H1 (cell line): ENCODE measurements around the gene DYRK1A. TPM values are rescaled to one million over a fixed set of nuclear protein-coding genes. Genes with fewer than 3 reads are reported as not detected.

Experiments
- CTCF ChIA-PET: fragments of 300-600 bp; sonication (Branson Sonifier 250); formaldehyde crosslinking; loops from one replicate; lab custom pipeline; 2021; ENCODE audit not compliant: partially characterized antibody; lab: Charles Lee
- POLR2A ChIA-PET: fragments of 300-600 bp; sonication (Branson Sonifier 250); formaldehyde crosslinking; loops from one replicate; lab custom pipeline; 2021; ENCODE audit warnings: inconsistent platforms; ENCODE audit not compliant: partially characterized antibody; lab: Charles Lee
- DNase-seq, 2 experiments: peaks; one replicate each; pipeline versions ENCODE4 v3.0.0 to v3.0.0-alpha.2; 2010 to 2022; ENCODE audit warnings: low spot score in 2 of 2, low read depth in 1 of 2, mixed read lengths in 1 of 2
- FAIRE-seq: peaks from 2 replicates; lab custom pipeline; 2011; peaks lifted over from hg19 to GRCh38; lab: Jason Lieb, UNC
- H2AFZ ChIP-seq: 2 replicates; pipeline ENCODE4 v1.8.1; 2012; ENCODE audit warnings: low read length, inconsistent platforms
- H2AK5ac ChIP-seq: 2 replicates; pipeline ENCODE4 v1.6.1; 2013; ENCODE audit warnings: low read depth, low read length
- H2BK120ac ChIP-seq: replicated peaks from 2 replicates; pipeline ENCODE3; 2013; ENCODE audit warnings: low read depth, low read length, inconsistent platforms
- H2BK12ac ChIP-seq: 2 replicates; pipeline ENCODE4 v1.6.1; 2013; ENCODE audit warnings: low read depth, low read length
- H2BK15ac ChIP-seq: 2 replicates; pipeline ENCODE4 v1.6.1; 2013; ENCODE audit warnings: low read length
- H2BK20ac ChIP-seq: 2 replicates; pipeline ENCODE4 v1.6.1; 2013; ENCODE audit warnings: low read length
- H2BK5ac ChIP-seq: 2 replicates; pipeline ENCODE4 v1.6.1; 2013; ENCODE audit warnings: low read depth, low read length
- H3K14ac ChIP-seq: 2 replicates; pipeline ENCODE4 v1.6.1; 2013; ENCODE audit warnings: inconsistent platforms; ENCODE audit not compliant: insufficient read length
- H3K18ac ChIP-seq: 2 replicates; pipeline ENCODE4 v1.6.1; 2013; ENCODE audit warnings: low read length; ENCODE audit errors: extremely low read depth
- H3K23ac ChIP-seq: 2 replicates; pipeline ENCODE4 v1.6.1; 2013; ENCODE audit warnings: inconsistent platforms; ENCODE audit not compliant: insufficient read length
- H3K23me2 ChIP-seq: 2 replicates; pipeline ENCODE4 v1.6.1; 2013; ENCODE audit warnings: low read depth, low read length
- H3K27ac ChIP-seq: 2 replicates; pipeline ENCODE4 v1.6.1; 2011; ENCODE audit warnings: low read depth, low read length, inconsistent platforms
- H3K27me3 ChIP-seq, 4 experiments: replicated peaks in 1 of 4; 1 replicate in 1 of 4; 2 replicates in 3 of 4; pipeline versions ENCODE4 v1.6.1 to v1.8.1; 2011 to 2013; ENCODE audit warnings: low read length in 3 of 4, mild to moderate bottlenecking in 3 of 4, inconsistent platforms in 2 of 4, mixed read lengths in 2 of 4, moderate library complexity in 1 of 4; ENCODE audit not compliant: control insufficient read depth in 3 of 4, insufficient read depth in 3 of 4; ENCODE audit errors: extremely low read depth in 1 of 4
- H3K36me3 ChIP-seq, 4 experiments: 2 replicates each; pipeline versions ENCODE4 v1.6.1 to v1.8.1; 2011 to 2013; ENCODE audit warnings: mild to moderate bottlenecking in 4 of 4, low read length in 3 of 4, moderate library complexity in 2 of 4, control low read depth in 1 of 4, inconsistent platforms in 1 of 4; ENCODE audit not compliant: insufficient read depth in 4 of 4, control insufficient read depth in 2 of 4
- H3K4ac ChIP-seq: replicated peaks from 2 replicates; pipeline ENCODE3; 2013; ENCODE audit warnings: low read length, low read depth, mixed read lengths, inconsistent platforms; ENCODE audit not compliant: insufficient read length
- H3K4me1 ChIP-seq, 4 experiments: replicated peaks in 1 of 4; 1 replicate in 1 of 4; 2 replicates in 3 of 4; pipeline versions ENCODE4 v1.6.1 to v1.8.1; 2011 to 2013; ENCODE audit warnings: low read length in 3 of 4, inconsistent platforms in 2 of 4, mixed read lengths in 1 of 4; ENCODE audit not compliant: insufficient read depth in 4 of 4, control insufficient read depth in 3 of 4
- H3K4me2 ChIP-seq, 2 experiments: 2 replicates each; pipeline versions ENCODE4 v1.6.1 to v1.8.1; 2011 to 2013; ENCODE audit warnings: low read depth in 2 of 2, low read length in 2 of 2, control low read depth in 1 of 2, inconsistent platforms in 1 of 2, mild to moderate bottlenecking in 1 of 2; ENCODE audit not compliant: insufficient read depth in 1 of 2
- H3K4me3 ChIP-seq, 4 experiments: fragments of 200-600, 300-600 bp in 1 of 4; sonication (generic), shearing (Covaris generic), sonication (Bioruptor Twin) in 1 of 4; 2 replicates each; pipeline versions ENCODE4 v1.5.1 to v1.8.1; 2011 to 2016; ENCODE audit warnings: low read length in 4 of 4, low read depth in 3 of 4, control low read depth in 2 of 4, inconsistent platforms in 2 of 4, mild to moderate bottlenecking in 2 of 4, mixed read lengths in 1 of 4, moderate library complexity in 1 of 4; ENCODE audit not compliant: insufficient read depth in 2 of 4; ENCODE audit errors: extremely low read depth in 1 of 4
- H3K56ac ChIP-seq: replicated peaks from 2 replicates; pipeline ENCODE3; 2013; ENCODE audit warnings: low read depth, mild to moderate bottlenecking, mixed read lengths, low read length, inconsistent platforms; ENCODE audit not compliant: insufficient read length
- H3K79me1 ChIP-seq: 2 replicates; pipeline ENCODE4 v1.6.1; 2013; ENCODE audit warnings: low read depth, low read length, control low read depth
- H3K79me2 ChIP-seq, 2 experiments: 2 replicates each; pipeline versions ENCODE4 v1.6.1 to v1.8.1; 2012 to 2013; ENCODE audit warnings: low read length in 2 of 2, mild to moderate bottlenecking in 2 of 2, inconsistent platforms in 1 of 2; ENCODE audit not compliant: insufficient read depth in 2 of 2, control insufficient read depth in 1 of 2
- H3K9ac ChIP-seq, 4 experiments: replicated peaks in 1 of 4; 1 replicate in 1 of 4; 2 replicates in 3 of 4; pipeline versions ENCODE4 v1.6.1 to v1.8.1; 2011 to 2013; ENCODE audit warnings: low read depth in 3 of 4, low read length in 3 of 4, control low read depth in 2 of 4, mild to moderate bottlenecking in 2 of 4, moderate library complexity in 2 of 4, inconsistent platforms in 1 of 4; ENCODE audit errors: extremely low read depth in 1 of 4
- H3K9me3 ChIP-seq, 2 experiments: 2 replicates each; pipeline versions ENCODE4 v1.6.1 to v1.8.1; 2012 to 2013; ENCODE audit warnings: mild to moderate bottlenecking in 2 of 2, moderate library complexity in 2 of 2, control low read depth in 1 of 2, inconsistent platforms in 1 of 2, low read depth in 1 of 2, low read length in 1 of 2, mixed read lengths in 1 of 2; ENCODE audit not compliant: insufficient read depth in 2 of 2
- H4K20me1 ChIP-seq, 2 experiments: replicated peaks in 1 of 2; 2 replicates each; pipeline versions ENCODE3 to v1.8.1; 2011 to 2013; ENCODE audit warnings: inconsistent platforms in 2 of 2, low read length in 2 of 2, mild to moderate bottlenecking in 1 of 2; ENCODE audit not compliant: insufficient read depth in 2 of 2, control insufficient read depth in 1 of 2
- H4K5ac ChIP-seq: 2 replicates; pipeline ENCODE4 v1.6.1; 2013; ENCODE audit warnings: low read length, low read depth, mixed read lengths, inconsistent platforms; ENCODE audit not compliant: insufficient read length
- H4K8ac ChIP-seq: 2 replicates; pipeline ENCODE4 v1.8.0; 2013; ENCODE audit warnings: mild to moderate bottlenecking, moderate library complexity, low read length, inconsistent platforms; ENCODE audit not compliant: insufficient read depth; ENCODE audit errors: extremely low read depth
- H4K91ac ChIP-seq: replicated peaks from 2 replicates; pipeline ENCODE3; 2013; ENCODE audit warnings: low read length, mixed read lengths, inconsistent platforms; ENCODE audit not compliant: insufficient read length
- WGBS, 2 experiments: shearing (Covaris generic) in 1 of 2; methylation state at CpG; one replicate each; pipeline versions ENCODE4 v1.1.6 to v1.1.7; 2013 to 2015; ENCODE audit warnings: low lambda C conversion rate in 2 of 2, mixed read lengths in 2 of 2, inconsistent platforms in 1 of 2, low coverage in 1 of 2, missing lambda C conversion rate in 1 of 2; ENCODE audit not compliant: insufficient replicate concordance in 2 of 2, insufficient coverage in 1 of 2, insufficient read length in 1 of 2; ENCODE audit errors: extremely low coverage in 1 of 2, missing lambda C conversion rate in 1 of 2; 5-methylcytosine and 5-hydroxymethylcytosine counted together
- polyA plus RNA-seq, 7 experiments: library from polyadenylated mRNA; depleted of rRNA in 3 of 7; stranded (reverse) in 5 of 7; unstranded in 2 of 7; fragments of >200 nt in 5 of 7; fragments of 200-250 nt in 2 of 7; gene quantifications; 1 replicate in 5 of 7; 2 replicates in 1 of 7; 4 replicates in 1 of 7; pipeline versions ENCODE4 v1.2.1 to v1.2.3, GENCODE V29; 2011 to 2013; ENCODE audit warnings: missing spikeins in 2 of 7, mixed read lengths in 2 of 7
- total RNA-seq: library from RNA; stranded (reverse); fragmentation: NEBNext Ultra II Directional; extraction: Animal tissue kit (Norgen Biotek cat#: 25700); gene quantifications from 2 replicates; pipeline ENCODE4 v1.2.1, GENCODE V29; 2021

DYRK1A gene
- total and polyA plus RNA-seq, 2 of the 8 experiments (the other 6 are each of a cell fraction or from before 2014, with no cell fraction given), result 61.1 to 62.2 TPM

- Histone ChIP-seq H3K27ac (no peak overlapping the region), H2BK12ac (no peak overlapping the region), H2AFZ (no peak overlapping the region), H3K4me3 (no peak overlapping the region), H3K23ac (no peak overlapping the region), H3K4me1 (no peaks in the 10 kb centered on the region), H2BK5ac (no peak overlapping the region), H2BK15ac (no peak overlapping the region), H2BK120ac (no peak overlapping the region), H3K79me1 (no peaks in the 10 kb centered on the region), H3K23me2 (no peaks in the 10 kb centered on the region), H2AK5ac (no peak overlapping the region), H3K79me2 (no peaks in the 10 kb centered on the region), H2BK20ac (no peak overlapping the region), H3K9ac (no peak overlapping the region), H3K14ac (no peak overlapping the region), H3K4me2 (no peak overlapping the region), H3K36me3 (no peaks in the 10 kb centered on the region), H4K5ac (no peak overlapping the region), H4K20me1 (no peaks in the 10 kb centered on the region), H3K56ac (no peak overlapping the region), H3K18ac (no peak overlapping the region), H4K8ac (no peak overlapping the region), H4K91ac (no peak overlapping the region), H3K4ac (no peak overlapping the region), H3K27me3 (no peaks in the 10 kb centered on the region), H3K9me3 (peaks cover under 1 to 3% of the 10 kb centered on the region in 2 experiments; a peak in 2 of 4 replicates)
- CTCF ChIA-PET, result no interaction called here
- POLR2A ChIA-PET, result no interaction called here
- 91% methylated on average over 5 of the region's 5 CpGs; no CpG with 5 or more reads in 1 of the 2 experiments for WGBS, 2 experiments
- DNase-seq (no peak), FAIRE-seq (no peak)
Observed at GRCh38 chr21:37322084-37322483, 44.5 kb upstream of the DYRK1A start.
